NCI-H2227 treated with DMSO at 0.1 percent for 48 hours (cell line): ENCODE data around the gene POLR2J.
"Not testable (repeated sequence)": the region's sequence is repeated elsewhere in the genome, so short reads cannot be mapped to it uniquely, and the experiment has no call there.

Source experiments
- DNase-seq: peaks from one replicate; lab custom pipeline; 2025; lab: John Stamatoyannopoulos, UW

The POLR2J gene

DNA sequence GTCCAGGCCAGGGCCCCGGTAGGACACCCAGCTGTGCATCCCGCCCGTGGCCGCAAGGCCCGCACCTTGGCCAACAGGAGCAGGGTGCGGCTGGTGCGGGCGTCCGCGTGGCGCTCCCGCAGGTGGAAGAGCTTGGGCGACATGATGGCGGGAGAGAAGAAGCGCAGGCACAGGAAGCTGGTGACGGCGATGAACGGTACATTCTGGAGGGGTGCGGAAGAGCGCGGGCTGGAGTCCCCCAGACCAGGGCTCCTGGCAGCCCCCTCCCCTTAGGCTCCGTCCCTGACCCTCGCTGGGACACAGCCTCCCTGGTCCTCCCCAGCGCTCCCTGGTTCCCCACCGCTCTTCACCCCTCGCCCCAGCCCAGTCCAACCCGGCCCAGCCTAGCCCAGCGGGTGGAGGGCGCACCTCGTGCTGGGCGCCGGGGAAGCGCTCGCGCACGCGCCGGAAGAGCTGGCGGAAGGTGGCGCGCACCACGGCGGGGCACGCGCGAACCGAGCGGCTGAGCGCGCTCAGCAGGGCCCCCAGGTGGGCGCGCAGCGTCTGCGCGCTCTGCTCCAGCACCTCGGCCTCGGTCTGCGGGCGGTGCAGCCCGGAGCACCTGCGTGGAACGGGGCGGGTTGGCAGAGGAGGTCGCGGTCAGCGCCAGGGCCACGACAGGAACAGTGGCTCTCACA lies 15.9 kb upstream of the POLR2J start:
- not testable (repeated sequence) for DNase-seq

GRCh38 chr7:102494026-102494425 lies 15.3 kb upstream of the POLR2J start:
- DNase-seq: not testable (repeated sequence)

- not testable (repeated sequence) for DNase-seq
These were observed 14.7 kb upstream of the POLR2J start for GRCh38 chr7:102493220-102493935.

- not testable (repeated sequence) for DNase-seq
These were observed 11.9 kb upstream of the POLR2J start for GRCh38 chr7:102490529-102491075.

DNA sequence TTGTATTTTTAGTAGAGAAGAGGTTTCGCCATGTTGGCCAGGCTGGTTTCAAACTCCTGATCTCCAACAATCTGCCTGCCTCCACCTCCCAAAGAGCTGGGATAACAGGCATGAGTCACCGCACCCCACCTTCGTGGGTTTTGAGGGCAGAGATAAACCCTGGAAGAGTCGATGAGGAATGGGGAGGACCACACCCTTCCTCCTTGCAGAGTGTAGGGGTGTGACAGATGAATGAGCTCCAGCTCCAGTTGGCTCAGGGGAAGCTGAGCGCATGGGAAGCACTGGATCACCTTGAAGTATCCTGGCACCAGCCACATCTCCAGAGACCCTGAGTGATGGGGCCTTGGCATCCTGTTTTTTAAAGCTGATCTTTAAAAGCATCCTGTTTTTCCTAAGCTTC lies 5.6 kb upstream of the POLR2J start:
- DNase-seq: not testable (repeated sequence)

DNA sequence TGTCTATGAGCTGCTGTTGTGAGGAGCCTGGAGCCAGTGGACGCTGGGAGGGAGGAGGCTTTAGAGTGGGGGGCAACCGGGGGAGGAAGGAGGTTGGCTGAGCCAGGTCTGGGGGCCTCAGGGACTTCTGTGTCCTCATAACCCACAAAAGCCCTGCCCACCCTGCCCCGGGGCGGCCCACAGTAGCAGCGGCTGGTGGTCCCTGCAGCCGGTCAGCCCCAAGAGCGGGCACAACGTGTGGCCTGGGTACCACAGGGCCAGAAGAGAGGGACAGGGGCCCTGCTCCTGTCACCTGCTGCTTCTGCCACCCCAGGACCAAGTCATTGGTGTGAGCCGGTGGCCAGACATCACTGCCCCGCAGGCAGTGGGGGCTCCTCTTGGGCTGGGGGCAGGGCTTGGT lies 3.2 kb upstream of the POLR2J start:
- DNase-seq: not testable (repeated sequence)

DNA sequence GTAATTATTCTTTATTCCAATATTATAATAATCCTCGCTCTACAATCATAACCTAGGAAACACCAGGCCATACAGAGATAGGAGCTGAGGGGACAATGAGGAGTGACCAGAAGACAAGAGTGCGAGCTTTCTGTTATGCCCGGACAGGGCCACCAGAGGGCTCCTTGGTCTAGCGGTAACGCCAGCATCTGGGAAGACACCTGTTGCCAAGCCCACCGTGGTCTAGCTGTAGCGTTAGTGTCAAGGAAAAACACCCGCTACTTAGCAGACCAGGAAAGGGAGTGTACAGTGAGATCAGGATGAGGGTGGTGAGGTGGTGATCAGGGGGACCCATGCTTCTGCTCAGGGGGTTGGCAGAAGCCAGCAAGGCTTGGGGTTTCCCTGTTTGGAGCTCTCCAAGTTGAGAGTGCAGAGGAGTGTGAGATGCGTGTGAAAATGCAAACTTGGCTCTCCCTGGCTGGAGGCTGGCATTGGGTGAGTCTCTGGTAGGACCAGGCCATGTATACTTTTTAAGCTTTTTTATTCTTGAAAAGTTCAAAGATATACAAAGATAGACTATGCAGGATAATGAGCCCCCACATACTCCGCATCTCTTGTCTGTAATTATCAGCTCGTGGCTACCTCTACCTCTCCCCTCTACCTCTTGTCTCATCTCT lies 1.4 kb upstream of the POLR2J start:
- not testable (repeated sequence) for DNase-seq

GRCh38 chr7:102479209-102479584 lies 475 bp upstream of the POLR2J start:
- not testable (repeated sequence) for DNase-seq

- not testable (repeated sequence) for DNase-seq
These were observed 3.8 kb downstream of the POLR2J start for GRCh38 chr7:102474736-102475435.

GRCh38 chr7:102474116-102474515 lies 4.6 kb downstream of the POLR2J start:
- DNase-seq: not testable (repeated sequence)

- no peak for DNase-seq
These were observed 5.3 kb downstream of the POLR2J start for GRCh38 chr7:102473271-102473991.

DNA sequence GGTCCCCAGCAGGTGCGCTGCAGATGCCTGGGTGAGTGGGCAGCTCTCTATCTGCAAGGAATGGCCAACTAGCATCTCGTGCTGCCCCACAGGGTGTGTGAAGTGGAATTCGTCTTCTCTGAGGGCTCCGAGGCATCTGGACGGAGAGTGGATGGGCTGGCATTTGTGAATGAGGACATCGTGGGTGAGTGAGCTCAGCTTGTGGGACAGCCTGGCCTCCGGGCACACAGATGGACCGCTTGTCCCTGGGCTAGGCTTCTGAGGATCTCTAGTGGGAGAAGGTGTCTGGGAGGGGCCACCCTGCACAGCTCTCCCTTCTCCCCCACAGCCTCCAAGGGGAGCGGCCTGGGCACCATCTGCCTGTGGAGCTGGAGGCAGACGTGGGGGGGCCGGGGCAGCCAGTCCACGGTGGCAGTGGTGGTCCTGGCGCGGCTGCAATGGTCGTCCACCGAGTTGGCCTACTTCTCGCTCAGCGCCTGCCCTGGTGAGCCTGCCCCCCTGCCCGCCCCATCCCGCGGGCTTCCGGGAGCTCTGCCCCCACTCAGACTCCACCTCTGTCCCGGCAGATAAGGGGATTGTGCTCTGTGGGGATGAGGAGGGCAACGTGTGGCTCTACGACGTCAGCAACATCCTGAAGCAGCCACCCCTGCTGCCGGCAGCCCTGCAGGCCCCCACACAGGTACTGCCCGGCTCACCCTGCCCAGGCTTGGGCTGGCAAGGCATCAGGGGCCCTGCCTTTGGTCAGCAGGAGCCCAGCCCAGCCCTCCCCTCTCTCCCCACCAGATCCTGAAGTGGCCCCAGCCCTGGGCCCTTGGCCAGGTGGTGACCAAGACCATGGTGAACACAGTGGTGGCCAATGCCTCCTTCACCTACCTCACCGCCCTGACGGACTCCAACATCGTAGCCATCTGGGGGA lies 6.3 kb downstream of the POLR2J start:
- no peak for DNase-seq

DNA sequence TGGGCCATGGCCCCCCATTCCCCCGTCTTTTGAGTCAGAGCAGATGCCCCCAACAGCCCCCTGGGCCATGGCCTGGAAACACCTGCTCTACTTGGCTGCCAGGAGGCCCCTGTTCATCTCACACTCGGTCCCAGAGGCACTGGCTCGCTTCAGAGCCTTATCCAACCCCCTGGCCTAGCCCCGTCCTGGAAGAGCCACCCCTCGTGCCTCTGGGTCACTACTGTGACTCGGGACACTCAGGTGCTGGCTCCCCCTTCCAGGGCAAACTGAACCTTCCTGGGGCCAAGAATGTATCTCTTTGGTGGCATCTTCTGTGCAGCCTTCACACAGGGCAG lies 7.0 kb downstream of the POLR2J start:
- DNase-seq: no peak

- DNase-seq: no peak
These were observed 8.5 kb downstream of the POLR2J start for GRCh38 chr7:102469972-102470825.

- DNase-seq: no peak
These were observed 9.3 kb downstream of the POLR2J start for GRCh38 chr7:102469351-102469971.

GRCh38 chr7:102468478-102469350 lies 10.0 kb downstream of the POLR2J start:
- DNase-seq: no peak

GRCh38 chr7:102467581-102468477 lies 10.9 kb downstream of the POLR2J start:
- DNase-seq: no peak
